ENCODE data around the gene C19orf47.

Gene C19orf47

GRCh38 chr19:40294560-40294959, 53.6 kb downstream of the C19orf47 start:
- DNase-seq (ENCODE audit: low spot score), result no peak
- no peak for TF ChIP-seq CTCF (IDR thresholded peaks at IDR 0.05; ENCODE audit: extremely low read depth, missing control alignments)

GRCh38 chr19:40286971-40287421, 61.2 kb downstream of the C19orf47 start:
- DNase-seq (ENCODE audit: low spot score), result peak; percentile 1
- no peak for TF ChIP-seq CTCF (IDR thresholded peaks at IDR 0.05; ENCODE audit: extremely low read depth, missing control alignments)

- peak; percentile 3 for DNase-seq (ENCODE audit: low spot score)
Observed at GRCh38 chr19:40286235-40286970, 61.8 kb downstream of the C19orf47 start.

GRCh38 chr19:40285353-40286234, 62.6 kb downstream of the C19orf47 start:
- no peak for TF ChIP-seq CTCF (IDR thresholded peaks at IDR 0.05; ENCODE audit: extremely low read depth, missing control alignments)
- DNase-seq (ENCODE audit: low spot score), result peak; percentile 97

More at GRCh38 chr19:40286235-40286970, 61.8 kb downstream of the C19orf47 start:
- TF ChIP-seq CTCF (IDR thresholded peaks at IDR 0.05; ENCODE audit: extremely low read depth, missing control alignments), result no peak

GRCh38 chr19:40284501-40285352, 63.5 kb downstream of the C19orf47 start, which contains the start of gene AKT2:
TSS of gene AKT2 (minus strand) at chr19:40285345. CDS start at chr19:40265267, 20,078 bp downstream.
- no peak for TF ChIP-seq CTCF (IDR thresholded peaks at IDR 0.05; ENCODE audit: extremely low read depth, missing control alignments)
- DNase-seq (ENCODE audit: low spot score), result peak; percentile 81

GRCh38 chr19:40284251-40284500, 64.0 kb downstream of the C19orf47 start:
- no peak for DNase-seq (ENCODE audit: low spot score)

More at GRCh38 chr19:40284251-40284500, 64.0 kb downstream of the C19orf47 start:
- no peak for TF ChIP-seq CTCF (IDR thresholded peaks at IDR 0.05; ENCODE audit: extremely low read depth, missing control alignments)

All from GM20000 (cell line).